B cell (primary cell): ENCODE results near the gene EYS.

Source experiments
- CTCF ChIP-seq: fragments of 200-600 bp; IDR thresholded peaks from one replicate; pipeline ENCODE4 v1.8.0; 2022; ENCODE audit warnings: antibody characterized with exemption, mild to moderate bottlenecking
- EZH2 ChIP-seq: IDR thresholded peaks from 2 replicates; pipeline ENCODE4 v1.6.1; 2012; ENCODE audit warnings: borderline replicate concordance, low read depth, mild to moderate bottlenecking, moderate library complexity, low read length; ENCODE audit not compliant: insufficient read depth, poor library complexity, severe bottlenecking

- TF ChIP-seq CTCF (no peak), EZH2 (no peak)
Measured at GRCh38 chr6:63739094-63739687, 1967.8 kb downstream of the EYS start.
